ENCODE data around the gene BTBD17. TPM values are rescaled to one million over a fixed set of nuclear protein-coding genes. Genes with fewer than 3 reads are reported as not detected.

The BTBD17 gene
- total and polyA plus RNA-seq, 10 of the 15 experiments (the other 5 are each of a cell fraction or from before 2014, with no cell fraction given): not detected

- H3K9me3 ChIP-seq (replicated peaks; ENCODE audit: control insufficient read depth, insufficient read depth, low read length): no peaks in the 10 kb centered on the region
- no peak for FAIRE-seq
- H3K27ac ChIP-seq (ENCODE audit: control insufficient read depth, insufficient read depth): no peak overlapping the region
- RAD21 ChIA-PET (ENCODE audit: unreplicated experiment): interaction anchor here (0.7 to 1.8 kb wide), 3 partner anchors 11 to 141 kb away, joined by 3 to 5 read pairs (median 3); no protein-coding TSS in a partner anchor
- no peaks in the 10 kb centered on the region for H3K79me2 ChIP-seq (ENCODE audit: control insufficient read depth, insufficient read depth, low read length)
- WGBS (ENCODE audit: insufficient coverage, insufficient replicate concordance, low lambda C conversion rate, missing lambda C conversion rate): 5% methylated on average over 5 of the region's 5 CpGs
- POLR2A ChIA-PET: no interaction called here
- no peak overlapping the region for H2AFZ ChIP-seq (ENCODE audit: control insufficient read depth, low read depth, low read length)
- H3K27me3 ChIP-seq (replicated peaks in 1 of 2; ENCODE audit: control insufficient read depth in 2 of 2, insufficient read depth in 2 of 2, low read length in 1 of 2): no peaks in the 10 kb centered on the region; a peak in 1 of 4 replicates
- H3K4me2 ChIP-seq (ENCODE audit: control insufficient read depth, insufficient read depth): no peak overlapping the region
- no peak for DNase-seq (ENCODE audit: low read depth, low spot score)
- no peak overlapping the region for H3K9ac ChIP-seq (ENCODE audit: control insufficient read depth, insufficient read depth, low read length)
- SMC1A ChIA-PET (ENCODE audit: uncharacterized antibody, unreplicated experiment): interaction anchor here (1.0 to 1.5 kb wide), 4 partner anchors 45 to 105 kb away, joined by 3 to 5 read pairs (median 4); no protein-coding TSS in a partner anchor
- H4K20me1 ChIP-seq (ENCODE audit: control insufficient read depth, insufficient read depth): no peaks in the 10 kb centered on the region
- no TSS peak for BruUV-seq (replicated peaks)
- H3K4me3 ChIP-seq: no peak overlapping the region
- no peak for ATAC-seq
- in situ Hi-C loops (cut with MboI): no loop called here
- intact Hi-C loops (cut with micrococcal nuclease; ENCODE audit: unreplicated experiment): no loop called here
- H3K36me3 ChIP-seq (ENCODE audit: control insufficient read depth in 2 of 2, insufficient read depth in 2 of 2, low read length in 1 of 2): no peaks in the 10 kb centered on the region
- CTCF ChIA-PET: interaction anchor here (0.7 to 2.9 kb wide), 8 partner anchors 13 to 175 kb away, joined by 3 to 13 read pairs (median 4); partner anchors contain the start of gene GPR142
- H3K4me1 ChIP-seq (ENCODE audit: control insufficient read depth, insufficient read depth, low read length): no peaks in the 10 kb centered on the region
- TF ChIP-seq TAF1 (IDR thresholded peaks at IDR 0.05; ENCODE audit: borderline replicate concordance, low read depth, low read length) (no peak), NFYA (IDR thresholded peaks at IDR 0.05; ENCODE audit: borderline replicate concordance, low read depth, low read length) (no peak), EGR1 (IDR thresholded peaks at IDR 0.05; ENCODE audit: borderline replicate concordance in 1 of 2, low read depth in 2 of 2, low read length in 2 of 2) (no peak), JUND (IDR thresholded peaks at IDR 0.05; ENCODE audit: low read depth, low read length) (no peak), PAX5 (IDR thresholded peaks at IDR 0.05; ENCODE audit: borderline replicate concordance, low read depth, low read length) (no peak), RFX5 (IDR thresholded peaks at IDR 0.05; ENCODE audit: low read depth, low read length) (no peak)
Measured at GRCh38 chr17:74391771-74392170, 30.1 kb upstream of the BTBD17 start.

Data from GM12878 (cell line).